GM21723 (cell line): ENCODE results near the gene ENTREP3.
"Not testable (repeated sequence)": the region's sequence is repeated elsewhere in the genome, so short reads cannot be mapped to it uniquely, and the experiment has no call there.

ENCODE experiments used
- ATAC-seq: cut with Tn5 transposase; IDR thresholded peaks from one replicate; pipeline ENCODE4 v1.9.1; 2021; ENCODE audit warnings: mild to moderate bottlenecking, moderate library complexity; ENCODE audit not compliant: unreplicated experiment

Gene ENTREP3

DNA sequence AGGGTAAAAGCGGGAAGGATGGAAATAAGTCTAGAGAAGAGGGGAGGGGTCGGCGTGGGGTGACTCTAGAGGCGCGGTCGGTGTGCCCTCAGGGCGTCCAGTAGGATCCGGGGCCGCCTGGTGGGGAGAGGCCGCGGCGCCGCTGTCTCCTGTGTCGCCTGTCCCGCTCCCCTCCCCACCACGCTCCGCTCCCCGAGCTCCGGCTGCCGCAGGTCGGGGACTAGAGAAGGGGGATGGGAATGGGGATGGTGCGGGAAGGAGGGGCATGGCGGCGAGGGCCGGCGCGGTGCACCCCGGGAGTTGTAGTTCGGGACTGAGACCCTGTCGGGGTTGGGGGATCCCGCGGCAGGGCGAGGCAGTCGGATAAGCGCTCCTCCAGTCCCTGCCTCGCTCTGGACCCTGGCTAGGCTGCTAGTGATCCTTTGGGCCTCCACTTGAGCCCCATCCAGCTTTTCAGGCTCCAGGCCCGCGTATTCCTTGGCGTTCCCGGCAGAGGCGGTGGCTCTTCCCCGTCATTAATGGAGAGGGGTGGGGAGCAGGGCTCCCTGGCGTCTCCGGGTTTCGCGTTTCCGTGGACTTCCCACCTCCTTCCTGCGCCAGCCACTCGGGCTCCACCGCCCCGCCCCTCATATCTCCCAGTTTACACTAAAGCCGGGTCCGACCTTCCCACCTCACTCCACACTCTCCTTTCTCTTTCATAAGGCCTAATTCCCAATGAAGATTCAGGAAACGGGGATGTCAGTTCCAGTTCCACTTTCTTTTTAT lies at the start of gene ENTREP3:
Gene ENTREP3, minus strand, starts transcription at position 241 of the 765 bp plus-strand sequence. CDS start 606 bp downstream, outside the sequence.
- no peak for ATAC-seq

DNA sequence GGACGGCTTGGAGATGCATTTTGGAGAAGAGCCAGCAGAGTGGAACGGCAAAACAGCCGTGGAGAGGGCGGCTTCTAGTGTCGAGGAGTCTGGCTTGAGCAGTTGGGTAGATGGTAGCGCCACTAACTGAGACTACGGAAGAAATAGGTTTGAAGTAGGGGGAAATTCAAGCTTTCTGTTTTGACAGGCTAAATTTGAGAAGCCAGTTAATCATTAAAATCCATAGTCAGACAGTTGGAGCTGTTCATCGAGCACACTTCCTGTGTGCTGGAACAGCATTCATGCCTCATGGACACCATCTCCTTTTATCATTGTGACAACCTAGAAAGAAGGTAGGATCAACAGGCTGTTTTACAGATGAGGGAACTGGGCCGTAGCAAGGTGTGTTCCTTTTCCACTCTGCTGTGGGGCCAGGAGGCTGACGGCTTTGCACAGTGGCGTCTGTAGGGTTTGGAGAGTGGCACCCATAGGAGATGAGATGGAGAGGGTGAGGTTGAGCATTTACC lies 49.3 kb upstream of the ENTREP3 start:
- ATAC-seq: no peak

DNA sequence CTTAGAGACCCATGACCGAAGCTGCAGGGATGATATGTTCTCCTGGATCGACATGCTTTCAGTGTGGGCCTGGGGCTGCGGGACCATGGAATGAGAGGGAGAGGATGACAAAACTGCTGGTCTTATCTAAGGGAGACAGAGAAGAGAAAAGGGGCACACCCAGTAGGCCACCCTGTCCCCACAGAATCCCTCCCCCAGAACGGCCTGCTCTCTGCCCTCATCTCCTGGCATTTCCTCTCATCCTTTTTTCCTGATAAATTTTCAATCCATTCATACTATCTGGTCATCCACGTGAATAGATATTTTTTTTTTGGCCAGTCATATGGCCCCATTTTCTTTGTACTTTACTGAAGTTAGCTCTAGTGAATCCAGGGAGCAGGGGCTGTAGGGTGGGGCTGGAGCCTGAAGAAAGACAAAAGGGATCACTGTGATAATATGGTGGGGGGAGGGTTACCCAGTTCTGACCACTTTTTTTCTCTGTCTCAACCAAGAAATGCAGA lies 46.1 kb upstream of the ENTREP3 start, which contains the start of gene PKLR:
Gene PKLR, minus strand, starts transcription at position 97 of the 500 bp plus-strand sequence. Its CDS starts 43 bp downstream, at position 54.
- ATAC-seq: no peak

GRCh38 chr1:155300553-155301329 lies 45.5 kb upstream of the ENTREP3 start:
- no peak for ATAC-seq

DNA sequence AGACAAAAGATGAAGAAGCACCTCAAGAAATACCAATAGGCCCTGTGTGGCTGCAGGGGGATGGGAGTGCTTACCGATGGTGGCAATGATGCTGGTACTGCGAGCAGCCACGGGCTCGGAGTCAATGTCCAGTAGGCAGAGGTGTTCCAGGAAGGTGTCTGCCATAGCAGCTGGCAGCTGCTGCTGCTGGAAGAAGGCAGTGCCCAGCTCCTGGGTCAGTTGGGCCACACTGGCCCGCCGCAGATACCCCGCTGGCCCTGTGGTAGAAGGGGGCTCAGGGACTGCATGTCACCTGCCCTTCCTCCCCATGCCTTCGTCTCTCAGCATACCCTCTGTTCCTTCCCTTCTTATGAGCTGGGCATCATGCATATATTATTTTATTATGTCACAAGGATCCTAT lies 44.7 kb upstream of the ENTREP3 start:
- no peak for ATAC-seq

- ATAC-seq: no peak
These were observed 42.1 kb upstream of the ENTREP3 start for GRCh38 chr1:155297384-155297783.

- no peak for ATAC-seq
These were observed 41.4 kb upstream of the ENTREP3 start for GRCh38 chr1:155296661-155297060.

DNA sequence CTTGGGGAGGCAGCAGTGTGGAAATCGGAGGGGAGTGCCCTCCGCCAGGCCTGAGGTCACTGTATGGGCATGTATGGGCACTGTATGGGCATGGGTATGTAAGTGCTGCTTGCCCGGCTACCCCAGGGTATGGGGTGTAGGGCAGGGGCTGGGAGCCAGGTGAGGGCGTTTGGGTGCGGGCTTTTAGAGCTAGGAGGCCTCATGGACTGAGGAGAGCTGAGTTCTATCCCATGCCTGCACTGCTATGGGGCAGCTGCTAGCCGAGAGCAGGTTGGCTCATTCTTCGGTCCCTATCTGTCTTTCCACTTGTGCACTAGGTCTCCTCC lies 40.6 kb upstream of the ENTREP3 start:
- no peak for ATAC-seq

DNA sequence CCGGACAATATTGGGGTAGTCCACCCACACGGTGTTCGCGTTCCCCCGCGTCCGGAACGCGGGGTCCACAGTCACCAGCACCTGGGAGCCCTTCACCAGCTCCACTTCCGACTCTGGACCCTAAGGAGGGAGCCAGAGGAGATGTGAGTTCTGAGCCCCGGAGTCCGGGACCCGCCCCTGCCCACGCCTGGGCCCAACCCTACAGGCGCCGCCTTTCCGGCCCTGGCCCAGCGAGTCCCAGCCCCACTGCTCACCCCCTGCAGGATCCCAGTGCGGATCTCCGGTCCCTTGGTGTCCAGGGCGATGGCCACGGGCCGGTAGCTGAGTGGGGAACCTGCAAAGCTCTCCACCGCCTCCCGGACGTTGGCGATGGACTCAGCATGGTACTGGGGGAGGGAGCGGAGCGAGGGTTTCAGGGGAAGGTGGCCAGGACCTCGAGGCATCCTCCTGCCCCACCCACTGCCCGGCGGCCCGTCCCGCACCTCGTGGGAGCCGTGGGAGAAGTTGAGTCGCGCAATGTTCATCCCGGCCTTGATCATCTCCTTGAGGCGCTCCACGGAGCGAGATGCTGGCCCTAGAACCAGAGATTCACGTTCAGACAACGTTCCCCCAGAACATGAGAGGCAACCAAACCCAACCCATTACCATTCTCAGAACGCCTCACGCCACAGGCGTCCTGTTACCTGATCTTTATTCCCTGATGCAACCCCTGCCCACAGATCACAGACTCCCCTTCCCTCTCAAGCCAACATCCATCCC lies 40.1 kb upstream of the ENTREP3 start:
- ATAC-seq: no peak

GRCh38 chr1:155294520-155295182 lies 39.4 kb upstream of the ENTREP3 start:
- no peak for ATAC-seq

DNA sequence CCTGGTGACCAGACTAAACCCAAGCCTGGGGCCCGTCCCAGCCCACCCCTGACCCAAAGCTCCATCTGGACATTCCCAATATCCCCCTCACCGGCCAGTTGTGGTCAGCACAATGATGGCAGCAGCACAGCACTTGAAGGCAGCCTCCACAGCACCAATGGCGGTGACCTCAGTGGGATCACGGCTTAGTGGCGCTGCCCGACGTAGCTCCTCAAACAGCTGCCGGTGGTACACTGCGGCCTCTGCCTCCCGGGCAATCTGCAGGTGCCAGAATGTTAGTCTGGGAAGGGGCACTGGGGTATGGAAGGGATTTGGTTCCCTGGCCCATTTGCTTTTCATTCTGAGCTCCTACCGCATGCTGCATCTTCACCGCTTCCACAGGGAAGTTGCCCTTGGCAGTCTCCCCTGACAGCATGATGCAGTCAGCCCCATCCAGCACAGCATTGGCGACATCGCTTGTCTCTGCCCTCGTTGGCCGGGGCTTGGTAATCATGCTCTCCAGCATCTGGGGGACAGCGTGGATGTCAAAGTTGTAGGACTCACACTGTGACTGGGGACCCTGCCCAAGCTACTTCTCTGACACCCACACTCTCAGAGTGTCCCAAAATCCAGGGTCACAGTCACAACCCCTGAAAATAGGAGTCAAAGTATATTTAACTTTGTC lies 37.9 kb upstream of the ENTREP3 start:
- no peak for ATAC-seq

DNA sequence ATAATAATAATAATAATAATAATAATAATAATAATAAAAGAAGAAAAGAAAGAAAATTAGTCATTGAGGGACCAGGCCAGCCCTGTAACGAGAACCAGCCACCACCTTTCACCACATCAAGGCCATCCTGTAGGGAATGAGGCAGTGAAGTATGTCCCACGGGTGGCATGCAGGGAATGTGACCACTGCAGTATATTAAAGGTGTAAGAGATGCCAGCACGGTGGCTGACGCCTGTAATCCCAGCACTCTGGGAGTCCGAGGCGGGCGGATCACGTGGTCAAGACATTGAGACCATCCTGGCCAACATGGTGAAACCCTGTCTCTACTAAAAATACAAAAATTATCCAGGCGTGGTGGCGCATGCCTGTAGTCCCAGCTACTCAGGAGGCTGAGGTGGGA lies 35.7 kb upstream of the ENTREP3 start:
- ATAC-seq: not testable (repeated sequence)

DNA sequence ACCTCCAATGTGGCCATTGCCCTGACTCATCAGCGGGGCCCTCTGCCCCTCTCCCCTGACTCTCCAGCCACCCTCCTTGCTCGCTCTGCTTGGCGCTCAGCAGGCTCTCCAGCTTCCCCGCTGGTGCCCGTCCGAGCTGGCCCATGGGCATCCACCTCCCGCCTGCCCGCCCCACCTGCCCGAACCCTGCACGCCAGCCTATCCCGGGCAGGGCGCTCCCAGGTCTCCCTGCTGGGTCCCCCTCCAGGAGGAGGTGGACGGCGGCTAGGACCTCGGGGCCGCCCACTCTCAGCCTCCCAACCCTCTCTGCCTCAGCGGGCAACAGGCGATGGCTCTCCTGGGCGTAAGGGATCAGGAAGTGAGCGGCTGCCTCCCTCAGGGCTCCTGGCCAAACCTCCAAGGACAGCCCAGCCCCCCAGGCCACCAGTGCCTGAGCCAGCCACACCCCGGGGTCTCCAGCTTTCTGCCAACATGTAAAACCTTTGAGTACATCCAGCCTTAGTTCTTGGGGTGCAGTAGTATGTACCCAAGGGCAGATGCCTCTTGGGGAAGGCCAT lies 32.8 kb upstream of the ENTREP3 start:
- no peak for ATAC-seq

GRCh38 chr1:155286544-155286943 lies 31.3 kb upstream of the ENTREP3 start:
- ATAC-seq: no peak

DNA sequence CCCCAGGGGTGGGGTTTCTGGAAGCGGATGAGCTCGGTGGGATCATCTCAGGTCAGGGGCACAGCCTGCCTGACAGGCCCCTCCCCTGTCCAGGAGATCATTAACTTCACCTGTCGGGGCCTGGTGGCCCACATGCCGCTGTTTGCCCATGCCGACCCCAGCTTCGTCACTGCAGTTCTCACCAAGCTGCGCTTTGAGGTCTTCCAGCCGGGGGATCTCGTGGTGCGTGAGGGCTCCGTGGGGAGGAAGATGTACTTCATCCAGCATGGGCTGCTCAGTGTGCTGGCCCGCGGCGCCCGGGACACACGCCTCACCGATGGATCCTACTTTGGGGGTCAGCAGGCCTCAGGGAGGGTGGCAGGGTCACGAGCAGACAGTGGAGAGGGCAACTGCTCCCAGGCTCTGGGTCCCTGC lies 30.4 kb upstream of the ENTREP3 start:
- no peak for ATAC-seq

- no peak for ATAC-seq
These were observed 29.8 kb upstream of the ENTREP3 start for GRCh38 chr1:155285063-155285462.

GRCh38 chr1:155284476-155284875 lies 29.2 kb upstream of the ENTREP3 start:
- ATAC-seq: no peak

DNA sequence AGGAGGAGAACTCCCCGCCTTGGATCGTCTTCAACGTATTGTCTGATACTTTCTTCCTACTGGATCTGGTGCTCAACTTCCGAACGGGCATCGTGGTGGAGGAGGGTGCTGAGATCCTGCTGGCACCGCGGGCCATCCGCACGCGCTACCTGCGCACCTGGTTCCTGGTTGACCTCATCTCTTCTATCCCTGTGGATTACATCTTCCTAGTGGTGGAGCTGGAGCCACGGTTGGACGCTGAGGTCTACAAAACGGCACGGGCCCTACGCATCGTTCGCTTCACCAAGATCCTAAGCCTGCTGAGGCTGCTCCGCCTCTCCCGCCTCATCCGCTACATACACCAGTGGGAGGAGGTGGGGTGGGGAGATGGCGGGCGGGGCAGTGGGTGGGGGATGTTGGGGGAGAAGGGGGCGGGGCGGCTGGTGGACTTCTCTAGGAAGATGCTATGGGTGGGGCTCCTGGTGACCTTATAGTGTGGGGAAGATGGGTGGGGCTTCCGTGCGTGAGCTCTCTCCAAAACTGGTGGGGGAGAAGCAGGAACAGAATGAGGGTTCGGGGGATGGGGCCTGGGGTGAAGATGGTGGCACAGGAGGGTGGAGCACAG lies 27.3 kb upstream of the ENTREP3 start:
- ATAC-seq: no peak

DNA sequence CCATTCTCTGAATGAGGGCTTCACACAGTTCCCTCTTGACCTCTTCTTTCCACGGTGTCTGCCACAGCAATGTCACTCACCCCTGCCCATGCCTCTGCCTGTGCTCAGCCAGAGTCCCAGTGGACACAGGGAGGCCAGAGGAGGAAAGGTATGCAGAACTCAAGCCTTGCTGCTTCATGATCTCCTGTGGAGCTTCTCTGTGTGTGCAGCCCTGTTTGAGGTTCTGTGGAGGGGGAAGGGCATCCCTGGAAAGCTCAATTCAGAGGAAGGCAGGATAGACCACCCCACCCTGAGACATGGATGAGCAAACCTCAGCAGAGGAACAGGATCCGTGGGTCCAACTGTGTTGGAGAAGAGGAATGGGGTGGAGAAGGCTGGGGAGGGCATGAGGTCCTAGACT lies 24.0 kb upstream of the ENTREP3 start:
- ATAC-seq: no peak
